ENCODE measurements around the gene SNAI3. TPM values are rescaled to one million over a fixed set of nuclear protein-coding genes. Genes with fewer than 3 reads are reported as not detected.

The SNAI3 gene
- total and polyA plus RNA-seq, 9 of the 15 experiments (the other 6 are each of a cell fraction or from before 2014, with no cell fraction given), result 0.04 to 4.1 (median 0.80) TPM; not detected in 1

DNA sequence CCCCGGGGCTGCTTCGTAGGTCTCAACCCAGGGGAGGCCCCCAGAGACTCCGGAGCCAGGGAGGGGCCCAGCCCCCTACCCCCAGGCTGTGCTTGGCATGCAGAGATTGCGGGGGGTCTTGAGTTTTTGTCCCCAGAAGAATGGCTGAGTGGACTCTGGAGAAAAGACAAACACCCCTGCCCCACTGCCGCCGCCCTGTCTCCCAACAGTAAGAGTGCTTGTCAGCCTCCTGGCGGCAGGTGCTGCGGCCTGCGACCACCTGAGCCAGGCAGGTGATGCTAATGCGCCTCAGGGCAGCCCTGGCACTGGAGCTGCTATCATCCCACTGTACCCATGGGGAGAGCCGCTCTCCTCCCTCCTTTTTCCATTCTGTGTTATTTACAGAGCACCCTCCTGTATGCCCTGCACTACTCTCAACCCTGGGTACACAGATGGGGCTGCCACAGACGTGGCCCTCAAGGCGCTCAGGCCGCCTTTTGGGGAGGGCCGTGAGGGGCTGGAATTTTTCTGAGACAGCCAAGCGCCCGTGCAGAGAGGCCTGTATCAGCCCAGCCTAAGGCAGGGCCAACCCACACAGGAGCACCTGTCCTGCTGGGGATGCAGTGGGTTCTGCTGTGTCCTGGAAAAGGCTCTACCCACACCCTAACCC, 50.5 kb downstream of the SNAI3 start:
- H3K27ac ChIP-seq (ENCODE audit: extremely low read depth, low read depth, low read length), result no peak overlapping the region
- WGBS (ENCODE audit: insufficient coverage, low coverage, missing lambda C conversion rate), result 84% methylated on average over 13 of the region's 17 CpGs
- in situ Hi-C loops (cut with MboI) (no loop called here), intact Hi-C loops (cut with micrococcal nuclease) (no loop called here)
- peaks cover 18 to 81% of the 10 kb centered on the region in 2 experiments for H3K4me1 ChIP-seq (replicated peaks in 1 of 2; ENCODE audit: control insufficient read depth in 2 of 2, insufficient read depth in 2 of 2, low read length in 2 of 2)
- no peak overlapping the region for H3K4me3 ChIP-seq
- ATAC-seq (no peak), FAIRE-seq (no peak), DNase-seq (ENCODE audit: extremely low read depth in 1 of 4, low spot score in 3 of 4) (no peak)
- H3K79me2 ChIP-seq (ENCODE audit: control insufficient read depth, insufficient read depth, low read length), result no peaks in the 10 kb centered on the region
- BruUV-seq (replicated peaks), result no TSS peak
- POLR2A ChIA-PET, result no interaction called here
- no peaks in the 10 kb centered on the region for H3K9me1 ChIP-seq (ENCODE audit: control insufficient read depth, insufficient read depth, low read length)
- no peak overlapping the region for H2AFZ ChIP-seq (ENCODE audit: low read depth, low read length)
- H3K4me2 ChIP-seq (ENCODE audit: insufficient read depth, low read length), result no peak overlapping the region
- peaks cover 10% of the 10 kb centered on the region; the same call in 1 of the 2 replicates for H4K20me1 ChIP-seq (replicated peaks; ENCODE audit: control insufficient read depth, insufficient read depth, low read length)
- no peak for TF ChIP-seq GATAD2A (IDR thresholded peaks at IDR 0.05)
- TF ChIP-seq U2AF2 (optimal IDR thresholded peaks at IDR 0.05; ENCODE audit: low read depth, low read length), result no peak
- no peak for TF ChIP-seq SRSF9 (IDR thresholded peaks at IDR 0.05; ENCODE audit: borderline replicate concordance, low read depth, low read length)
- TF ChIP-seq ELF1 (tag; IDR thresholded peaks at IDR 0.05), result no peak
- no peak for TF ChIP-seq PHF20 (IDR thresholded peaks at IDR 0.05; ENCODE audit: partially characterized antibody)
- TF ChIP-seq SRSF7 (optimal IDR thresholded peaks at IDR 0.05; ENCODE audit: low read depth, low read length), result no peak
- TF ChIP-seq CBX1 (IDR thresholded peaks at IDR 0.05; ENCODE audit: low read depth), result no peak
- TF ChIP-seq CCNT2 (IDR thresholded peaks at IDR 0.05; ENCODE audit: borderline replicate concordance, extremely low read depth, insufficient read length, low read depth, low read length), result no peak
- TF ChIP-seq NR2C2 (CRISPR knock-in tag; IDR thresholded peaks at IDR 0.05), result no peak
- no peak for TF ChIP-seq NR2C2 (tag; IDR thresholded peaks at IDR 0.05)
- H3K9me3 ChIP-seq (replicated peaks; ENCODE audit: control insufficient read depth, insufficient read depth, low read depth, low read length), result no peaks in the 10 kb centered on the region
- peaks cover 26% of the 10 kb centered on the region; the same call in 1 of the 3 replicates for H3K36me3 ChIP-seq (ENCODE audit: control insufficient read depth, insufficient read depth, low read length)
- no peak overlapping the region; a peak in 1 of 4 replicates for H3K9ac ChIP-seq (ENCODE audit: insufficient read depth in 1 of 2, low read depth in 2 of 2, low read length in 2 of 2)
- H3K27me3 ChIP-seq (ENCODE audit: control insufficient read depth in 2 of 2, insufficient read depth in 2 of 2, low read length in 2 of 2), result peaks cover 13 to 18% of the 10 kb centered on the region in 2 experiments; a peak in 3 of 5 replicates
- CTCF ChIA-PET (ENCODE audit: low intra/inter-chr PET ratio), result no interaction called here

All from K562 (cell line).